GM19035 (cell line): ENCODE results near the gene KLHL12.

ENCODE experiments used
- ATAC-seq: cut with Tn5 transposase; IDR thresholded peaks from one replicate; pipeline ENCODE4 v1.9.1; 2021; ENCODE audit not compliant: unreplicated experiment

The KLHL12 gene

GRCh38 chr1:202844259-202844658 lies 82.8 kb downstream of the KLHL12 start:
- ATAC-seq = no peak

- no peak for ATAC-seq
Observed at GRCh38 chr1:202843081-202843480, 84.0 kb downstream of the KLHL12 start.
